CD1c-positive myeloid dendritic cell (primary cell): ENCODE data around the gene SERPINB13.

Experiments used
- DNase-seq: peaks from one replicate; pipeline ENCODE4 v3.0.0-alpha.2; 2016; ENCODE audit errors: extremely low spot score

SERPINB13 gene

GRCh38 chr18:63646936-63647335, 59.8 kb downstream of the SERPINB13 start:
- no peak for DNase-seq

DNA sequence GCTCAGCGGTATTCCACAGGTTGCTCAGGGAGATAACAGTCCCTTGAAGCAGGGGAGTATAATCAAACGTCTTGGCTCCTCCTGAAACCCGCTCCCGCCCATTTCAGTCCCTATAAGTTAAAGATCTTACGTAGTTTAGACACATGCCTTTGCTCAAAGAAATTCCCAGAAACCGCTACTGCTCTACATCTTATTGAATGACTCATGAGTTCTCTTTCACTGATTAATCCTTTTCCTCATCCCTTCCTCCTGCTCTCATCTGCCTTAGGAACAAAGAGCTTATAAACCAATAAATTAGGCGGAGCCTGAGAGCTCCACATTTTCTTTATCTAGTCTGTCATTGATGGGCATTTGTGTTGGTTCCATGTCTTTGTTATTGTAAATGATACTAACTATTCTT, 61.1 kb downstream of the SERPINB13 start:
- DNase-seq = no peak
